Astrocyte (in vitro differentiated cells and primary cell): ENCODE results near the gene NEAT1.

Source experiments
- EZH2 ChIP-seq: IDR thresholded peaks from 2 replicates; pipeline ENCODE4 v1.6.1; 2012; ENCODE audit warnings: mild to moderate bottlenecking, low read length, inconsistent platforms; ENCODE audit not compliant: insufficient read depth
- TF ChIP-seq, protein P1 (sequence below): IDR thresholded peaks from 2 replicates; pipeline ENCODE4 v1.5.1; 2011; ENCODE audit warnings: low read depth, mild to moderate bottlenecking, inconsistent platforms, low read length, moderate library complexity; ENCODE audit not compliant: insufficient read depth

GRCh38 chr11:65492637-65493366 is 70.2 kb downstream of the NEAT1 start:
- TF ChIP-seq, protein P1, sequence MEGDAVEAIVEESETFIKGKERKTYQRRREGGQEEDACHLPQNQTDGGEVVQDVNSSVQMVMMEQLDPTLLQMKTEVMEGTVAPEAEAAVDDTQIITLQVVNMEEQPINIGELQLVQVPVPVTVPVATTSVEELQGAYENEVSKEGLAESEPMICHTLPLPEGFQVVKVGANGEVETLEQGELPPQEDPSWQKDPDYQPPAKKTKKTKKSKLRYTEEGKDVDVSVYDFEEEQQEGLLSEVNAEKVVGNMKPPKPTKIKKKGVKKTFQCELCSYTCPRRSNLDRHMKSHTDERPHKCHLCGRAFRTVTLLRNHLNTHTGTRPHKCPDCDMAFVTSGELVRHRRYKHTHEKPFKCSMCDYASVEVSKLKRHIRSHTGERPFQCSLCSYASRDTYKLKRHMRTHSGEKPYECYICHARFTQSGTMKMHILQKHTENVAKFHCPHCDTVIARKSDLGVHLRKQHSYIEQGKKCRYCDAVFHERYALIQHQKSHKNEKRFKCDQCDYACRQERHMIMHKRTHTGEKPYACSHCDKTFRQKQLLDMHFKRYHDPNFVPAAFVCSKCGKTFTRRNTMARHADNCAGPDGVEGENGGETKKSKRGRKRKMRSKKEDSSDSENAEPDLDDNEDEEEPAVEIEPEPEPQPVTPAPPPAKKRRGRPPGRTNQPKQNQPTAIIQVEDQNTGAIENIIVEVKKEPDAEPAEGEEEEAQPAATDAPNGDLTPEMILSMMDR, result no peak
- TF ChIP-seq EZH2, result no peak
